AG04449 (cell line): ENCODE results near the gene HMGCS2.

ENCODE experiments used
- CTCF ChIA-PET: fragments of 350-600 bp; formaldehyde crosslinking; extraction: SDS; loops from one replicate; lab custom pipeline; 2021; ENCODE audit warnings: antibody characterized with exemption; lab: Yijun Ruan, JAX
- POLR2A ChIA-PET: fragments of 400-600, 350-600 bp; formaldehyde crosslinking; extraction: SDS; loops from one replicate; lab custom pipeline; 2020; ENCODE audit warnings: antibody characterized with exemption, inconsistent platforms; lab: Yijun Ruan, JAX
- DNase-seq: peaks from one replicate; pipeline ENCODE4 v3.0.0-alpha.2; 2010; ENCODE audit warnings: low read depth, low spot score
- H3K4me3 ChIP-seq: 2 replicates; pipeline ENCODE4 v1.5.1; 2011; ENCODE audit warnings: low read depth, mild to moderate bottlenecking, control low read depth, low read length
- CTCF ChIP-seq: IDR thresholded peaks from one replicate; pipeline ENCODE4 v1.5.1; 2011; ENCODE audit warnings: mild to moderate bottlenecking, moderate library complexity, low read length, control low read depth, inconsistent platforms; ENCODE audit not compliant: insufficient read depth; ENCODE audit errors: missing control alignments

HMGCS2 gene

GRCh38 chr1:119811985-119812557 is 43.4 kb upstream of the HMGCS2 start:
- ChIA-PET CTCF (interaction anchor here (1.0 to 6.0 kb wide), 5 partner anchors 10 to 68 kb away, joined by 3 to 59 read pairs (median 6); no protein-coding TSS in a partner anchor), POLR2A (no interaction called here)
- TF ChIP-seq CTCF: no peak
- H3K4me3 ChIP-seq: no peak overlapping the region
- DNase-seq: no peak

GRCh38 chr1:119811387-119811786 is 42.7 kb upstream of the HMGCS2 start, which contains the start of gene REG4:
Gene REG4, minus strand, starts transcription at chr1:119811460. Its CDS starts 2,691 bp downstream, at chr1:119808769.
- POLR2A ChIA-PET: no interaction called here
- CTCF ChIA-PET: interaction anchor here (0.9 to 6.0 kb wide), 6 partner anchors 9 to 67 kb away, joined by 3 to 59 read pairs (median 5); no protein-coding TSS in a partner anchor

GRCh38 chr1:119808972-119809550 is 40.4 kb upstream of the HMGCS2 start:
- H3K4me3 ChIP-seq: no peak overlapping the region
- peak; percentile 92 for TF ChIP-seq CTCF
- ChIA-PET CTCF (interaction anchor here (0.7 to 6.0 kb wide), 38 partner anchors 9 to 338 kb away, joined by 3 to 59 read pairs (median 4); no protein-coding TSS in a partner anchor), POLR2A (no interaction called here)
- no peak for DNase-seq

More at GRCh38 chr1:119811387-119811786, 42.7 kb upstream of the HMGCS2 start, which contains the start of gene REG4:
- no peak for DNase-seq
- no peak within 1 kb of the TSS for H3K4me3 ChIP-seq
- TF ChIP-seq CTCF: no peak

- DNase-seq: no peak
- H3K4me3 ChIP-seq: no peak overlapping the region
- ChIA-PET POLR2A (no interaction called here), CTCF (interaction anchor here (0.7 to 6.0 kb wide), 36 partner anchors 8 to 338 kb away, joined by 3 to 59 read pairs (median 4); no protein-coding TSS in a partner anchor)
- TF ChIP-seq CTCF: no peak
These were observed 39.8 kb upstream of the HMGCS2 start for GRCh38 chr1:119808491-119808890.

GRCh38 chr1:119806489-119806888 is 37.8 kb upstream of the HMGCS2 start:
- no peak for TF ChIP-seq CTCF
- no peak for DNase-seq
- H3K4me3 ChIP-seq: no peak overlapping the region
- ChIA-PET CTCF (interaction anchor here (1.8 to 6.0 kb wide), 2 partner anchors 9 to 10 kb away, joined by 6 to 59 read pairs; no protein-coding TSS in a partner anchor), POLR2A (no interaction called here)

GRCh38 chr1:119805746-119806145 is 37.0 kb upstream of the HMGCS2 start:
- TF ChIP-seq CTCF: no peak
- POLR2A ChIA-PET: no interaction called here
- no peak for DNase-seq
- H3K4me3 ChIP-seq: no peak overlapping the region
- CTCF ChIA-PET: interaction anchor here (1.8 kb wide), 1 partner anchor 9 kb away, joined by 6 read pairs; no protein-coding TSS in a partner anchor
